DND-41 (cell line): ENCODE data around the gene ATF5.

Experiments
- ATAC-seq: fragments of 200-7000 bp; cut with Tn5 transposase; 3 replicates; pipeline ENCODE4 v1.9.1; 2021; ENCODE audit warnings: low read depth; ENCODE audit not compliant: insufficient read depth
- DNase-seq: peaks from one replicate; pipeline ENCODE4 v3.0.0-alpha.2; 2020
- H2AFZ ChIP-seq: 2 replicates; pipeline ENCODE4 v1.6.0; 2012; ENCODE audit warnings: low read depth, low read length
- H3K27ac ChIP-seq: 2 replicates; pipeline ENCODE4 v1.5.1; 2012; ENCODE audit warnings: low read length, inconsistent platforms
- H3K27me3 ChIP-seq: fragments of 200-600 bp; sonication (generic); 2 replicates; pipeline ENCODE4 v1.6.0; 2012; ENCODE audit warnings: low read length, mild to moderate bottlenecking, inconsistent platforms; ENCODE audit not compliant: insufficient read depth, poor library complexity
- H3K36me3 ChIP-seq: 2 replicates; pipeline ENCODE4 v1.5.1; 2012; ENCODE audit warnings: low read length, inconsistent platforms; ENCODE audit not compliant: insufficient read depth
- H3K4me1 ChIP-seq: 2 replicates; pipeline ENCODE4 v1.5.1; 2012; ENCODE audit warnings: mild to moderate bottlenecking, low read length; ENCODE audit not compliant: insufficient read depth
- H3K4me2 ChIP-seq: 2 replicates; pipeline ENCODE4 v1.6.0; 2012; ENCODE audit warnings: mild to moderate bottlenecking, moderate library complexity, low read length, inconsistent platforms; ENCODE audit not compliant: insufficient read depth
- H3K4me3 ChIP-seq, 2 experiments: fragments of 200-600 bp in 1 of 2; shearing (Covaris generic) in 1 of 2; 2 replicates each; pipeline ENCODE4 v1.5.1; 2012 to 2016; ENCODE audit warnings: inconsistent platforms in 2 of 2, low read length in 2 of 2, mild to moderate bottlenecking in 2 of 2, low read depth in 1 of 2, moderate library complexity in 1 of 2
- H3K79me2 ChIP-seq: 2 replicates; pipeline ENCODE4 v1.6.0; 2012; ENCODE audit warnings: low read length, inconsistent platforms; ENCODE audit not compliant: insufficient read depth
- H3K9ac ChIP-seq: 2 replicates; pipeline ENCODE4 v1.6.0; 2012; ENCODE audit warnings: low read depth, mild to moderate bottlenecking, inconsistent platforms, low read length, moderate library complexity
- H3K9me3 ChIP-seq: 2 replicates; pipeline ENCODE4 v1.5.1; 2012; ENCODE audit warnings: low read length, moderate library complexity, mild to moderate bottlenecking, inconsistent platforms; ENCODE audit not compliant: insufficient read depth, severe bottlenecking
- H4K20me1 ChIP-seq: 2 replicates; pipeline ENCODE4 v1.6.0; 2012; ENCODE audit warnings: low read length; ENCODE audit not compliant: insufficient read depth
- EZH2 ChIP-seq: IDR thresholded peaks from 3 replicates; pipeline ENCODE4 v1.6.1; 2012; ENCODE audit warnings: borderline replicate concordance, low read depth, mild to moderate bottlenecking, moderate library complexity, low read length, inconsistent platforms; ENCODE audit not compliant: severe bottlenecking
- TF ChIP-seq, protein P1 (sequence below): IDR thresholded peaks from 2 replicates; pipeline ENCODE4 v1.5.1; 2012; ENCODE audit warnings: borderline replicate concordance, low read length, moderate library complexity, mild to moderate bottlenecking; ENCODE audit not compliant: poor library complexity, severe bottlenecking; ENCODE audit errors: extremely low read depth

ATF5 gene

DNA sequence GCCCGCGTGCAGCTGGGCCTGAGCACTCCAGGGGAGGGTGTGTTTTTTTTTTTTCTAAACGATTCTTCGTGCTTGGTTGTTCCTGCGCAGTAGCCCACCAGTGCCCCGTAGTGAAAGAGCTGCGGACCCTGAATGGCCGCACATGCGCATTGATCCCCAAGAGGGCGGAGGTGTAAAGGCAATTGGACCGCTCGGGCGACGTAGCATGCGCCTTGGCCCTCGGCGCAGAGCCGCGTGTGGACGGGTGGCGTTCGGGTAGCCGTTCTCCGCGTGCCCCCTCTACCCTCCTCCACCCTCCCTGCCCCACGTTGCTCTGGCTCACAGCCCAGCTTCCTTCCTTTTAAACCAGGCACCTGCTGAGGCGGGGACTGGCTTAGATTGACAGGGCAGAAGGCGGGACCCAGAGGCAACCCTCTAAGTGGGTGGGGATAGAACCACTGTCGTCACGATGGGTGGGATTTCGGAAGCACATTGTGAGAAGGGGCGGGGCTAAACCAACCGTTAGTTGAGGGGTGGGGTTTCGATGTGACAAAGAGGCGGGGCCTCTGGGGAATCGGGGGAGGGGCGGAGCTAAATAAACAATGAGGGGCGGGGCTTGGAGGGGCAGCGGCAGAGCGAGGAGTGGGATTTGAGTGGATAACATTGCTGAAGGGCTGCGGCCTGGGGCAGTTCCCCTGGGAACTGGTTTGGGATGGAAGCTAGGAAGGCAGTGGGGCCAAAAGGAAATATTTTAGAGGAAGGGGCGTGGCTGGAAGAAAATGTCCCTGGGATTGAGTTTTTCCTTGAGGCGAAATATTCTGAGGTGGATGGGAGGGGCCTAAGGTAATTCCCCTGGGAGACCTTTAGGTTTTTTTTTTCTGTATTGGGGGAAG is 842 bp downstream of the ATF5 start:
- Histone ChIP-seq H4K20me1 (peaks cover 64% of the 10 kb centered on the region), H3K27me3 (no peaks in the 10 kb centered on the region), H3K27ac (peak overlapping the region; percentile 97), H3K36me3 (peaks cover 72% of the 10 kb centered on the region), H3K9me3 (no peaks in the 10 kb centered on the region), H3K4me1 (peaks cover 67% of the 10 kb centered on the region), H3K4me2 (peak overlapping the region; percentile 76), H2AFZ (peak overlapping the region; percentile 78), H3K4me3 (peak overlapping the region; percentile 97; a peak in 3 of 4 replicates), H3K79me2 (peaks cover 86% of the 10 kb centered on the region), H3K9ac (peak overlapping the region; percentile 94)
- DNase-seq = peak; percentile 97
- peak; percentile 78 for ATAC-seq
- TF ChIP-seq, protein P1, sequence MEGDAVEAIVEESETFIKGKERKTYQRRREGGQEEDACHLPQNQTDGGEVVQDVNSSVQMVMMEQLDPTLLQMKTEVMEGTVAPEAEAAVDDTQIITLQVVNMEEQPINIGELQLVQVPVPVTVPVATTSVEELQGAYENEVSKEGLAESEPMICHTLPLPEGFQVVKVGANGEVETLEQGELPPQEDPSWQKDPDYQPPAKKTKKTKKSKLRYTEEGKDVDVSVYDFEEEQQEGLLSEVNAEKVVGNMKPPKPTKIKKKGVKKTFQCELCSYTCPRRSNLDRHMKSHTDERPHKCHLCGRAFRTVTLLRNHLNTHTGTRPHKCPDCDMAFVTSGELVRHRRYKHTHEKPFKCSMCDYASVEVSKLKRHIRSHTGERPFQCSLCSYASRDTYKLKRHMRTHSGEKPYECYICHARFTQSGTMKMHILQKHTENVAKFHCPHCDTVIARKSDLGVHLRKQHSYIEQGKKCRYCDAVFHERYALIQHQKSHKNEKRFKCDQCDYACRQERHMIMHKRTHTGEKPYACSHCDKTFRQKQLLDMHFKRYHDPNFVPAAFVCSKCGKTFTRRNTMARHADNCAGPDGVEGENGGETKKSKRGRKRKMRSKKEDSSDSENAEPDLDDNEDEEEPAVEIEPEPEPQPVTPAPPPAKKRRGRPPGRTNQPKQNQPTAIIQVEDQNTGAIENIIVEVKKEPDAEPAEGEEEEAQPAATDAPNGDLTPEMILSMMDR = peak; percentile 13
- no peak for TF ChIP-seq EZH2

DNA sequence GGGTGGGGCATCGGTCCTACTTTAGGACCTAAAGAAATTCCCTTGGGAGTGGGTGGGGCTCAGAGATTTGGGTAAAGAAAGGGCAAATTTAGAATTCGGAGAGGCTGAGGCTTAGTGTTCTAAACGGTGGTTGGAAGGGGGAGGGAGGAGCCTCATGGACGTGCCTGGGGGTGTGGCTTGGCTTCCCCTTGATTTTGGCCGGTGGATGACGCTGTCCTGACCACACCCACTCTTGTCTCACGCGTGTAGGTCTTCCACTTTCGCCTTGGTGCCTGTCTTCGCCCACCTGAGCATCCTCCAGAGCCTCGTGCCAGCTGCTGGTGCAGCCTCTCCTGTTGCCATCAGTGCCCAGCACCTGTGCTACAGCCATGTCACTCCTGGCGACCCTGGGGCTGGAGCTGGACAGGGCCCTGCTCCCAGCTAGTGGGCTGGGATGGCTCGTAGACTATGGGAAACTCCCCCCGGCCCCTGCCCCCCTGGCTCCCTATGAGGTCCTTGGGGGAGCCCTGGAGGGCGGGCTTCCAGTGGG is 1.5 kb downstream of the ATF5 start:
- Histone ChIP-seq H3K4me1 (peaks cover 60% of the 10 kb centered on the region), H2AFZ (peak overlapping the region; percentile 28; the same call in 1 of the 2 replicates), H3K36me3 (peaks cover 66% of the 10 kb centered on the region), H3K9ac (peak overlapping the region; percentile 94), H3K9me3 (no peaks in the 10 kb centered on the region), H3K4me2 (peak overlapping the region; percentile 76), H3K27me3 (no peaks in the 10 kb centered on the region), H4K20me1 (peaks cover 58% of the 10 kb centered on the region), H3K4me3 (peak overlapping the region; percentile 38 to 97; a peak in 3 of 4 replicates), H3K79me2 (peaks cover 79% of the 10 kb centered on the region), H3K27ac (peak overlapping the region; percentile 97)
- no peak for ATAC-seq
- TF ChIP-seq EZH2 = no peak
- TF ChIP-seq, protein P1 = no peak
- DNase-seq = peak; percentile 52

DNA sequence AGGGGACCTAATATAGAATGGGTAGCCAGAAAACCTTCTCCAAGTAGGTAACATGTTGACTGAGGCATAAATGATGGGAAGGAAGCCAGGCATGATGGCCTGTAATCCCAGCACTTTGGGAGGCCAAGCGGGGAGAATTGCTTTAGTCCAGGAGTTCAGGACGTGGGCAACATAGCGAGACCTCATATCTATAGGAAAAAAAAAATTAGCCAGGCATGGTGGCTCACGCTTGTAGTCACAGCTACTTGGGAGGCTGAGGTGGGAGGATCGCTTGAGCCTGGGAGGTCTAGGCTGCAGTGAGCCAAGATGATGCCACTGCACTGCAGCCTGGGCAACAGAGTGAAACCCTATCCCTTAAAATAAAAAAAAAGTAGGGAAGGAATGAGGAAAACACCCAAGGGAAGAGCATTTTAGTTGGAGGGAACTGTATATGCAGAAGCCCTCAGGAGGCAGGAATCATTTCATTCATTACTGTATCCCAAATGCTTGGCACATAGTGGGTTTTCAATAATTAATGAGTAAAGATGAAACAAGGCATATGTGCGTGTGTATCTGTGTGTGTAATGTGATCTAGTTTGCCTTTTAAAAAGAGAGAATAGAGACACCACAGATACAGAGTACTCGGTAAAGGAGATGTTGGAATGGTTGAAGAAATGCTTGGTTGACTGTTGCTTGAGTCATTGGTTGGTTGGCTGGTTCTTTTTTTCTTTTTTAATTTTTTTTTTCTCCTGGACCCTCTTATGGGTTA is 2.5 kb downstream of the ATF5 start:
- Histone ChIP-seq H3K4me3 (peak overlapping the region in 1 of 2 experiments; percentile 97; a peak in 2 of 4 replicates), H3K79me2 (peaks cover 70% of the 10 kb centered on the region)

More for the DNA sequence above, 2.5 kb downstream of the ATF5 start:
- H3K27ac ChIP-seq = peak overlapping the region; percentile 97; the same call in 1 of the 2 replicates
- DNase-seq (no peak), ATAC-seq (no peak)
- TF ChIP-seq, protein P1 = no peak
- no peak for TF ChIP-seq EZH2
- no peak overlapping the region; the same call in 1 of the 2 replicates for H3K9ac ChIP-seq
- H3K4me2 ChIP-seq = peak overlapping the region; percentile 76
- H3K36me3 ChIP-seq = peaks cover 63% of the 10 kb centered on the region
- peaks cover 56% of the 10 kb centered on the region for H4K20me1 ChIP-seq
- no peak overlapping the region for H2AFZ ChIP-seq
- no peaks in the 10 kb centered on the region for H3K9me3 ChIP-seq
- no peaks in the 10 kb centered on the region for H3K27me3 ChIP-seq
- H3K4me1 ChIP-seq = peaks cover 52% of the 10 kb centered on the region
